Measurements from ENCODE around the gene C16orf96.

GRCh38 chr16:4548124-4548523, 8.0 kb upstream of the C16orf96 start:
- TF ChIP-seq POLR2A (IDR thresholded peaks at IDR 0.05) (no peak), CTCF (IDR thresholded peaks at IDR 0.05) (no peak)
